Measurements from ENCODE around the gene ALG12.

The ALG12 gene

DNA sequence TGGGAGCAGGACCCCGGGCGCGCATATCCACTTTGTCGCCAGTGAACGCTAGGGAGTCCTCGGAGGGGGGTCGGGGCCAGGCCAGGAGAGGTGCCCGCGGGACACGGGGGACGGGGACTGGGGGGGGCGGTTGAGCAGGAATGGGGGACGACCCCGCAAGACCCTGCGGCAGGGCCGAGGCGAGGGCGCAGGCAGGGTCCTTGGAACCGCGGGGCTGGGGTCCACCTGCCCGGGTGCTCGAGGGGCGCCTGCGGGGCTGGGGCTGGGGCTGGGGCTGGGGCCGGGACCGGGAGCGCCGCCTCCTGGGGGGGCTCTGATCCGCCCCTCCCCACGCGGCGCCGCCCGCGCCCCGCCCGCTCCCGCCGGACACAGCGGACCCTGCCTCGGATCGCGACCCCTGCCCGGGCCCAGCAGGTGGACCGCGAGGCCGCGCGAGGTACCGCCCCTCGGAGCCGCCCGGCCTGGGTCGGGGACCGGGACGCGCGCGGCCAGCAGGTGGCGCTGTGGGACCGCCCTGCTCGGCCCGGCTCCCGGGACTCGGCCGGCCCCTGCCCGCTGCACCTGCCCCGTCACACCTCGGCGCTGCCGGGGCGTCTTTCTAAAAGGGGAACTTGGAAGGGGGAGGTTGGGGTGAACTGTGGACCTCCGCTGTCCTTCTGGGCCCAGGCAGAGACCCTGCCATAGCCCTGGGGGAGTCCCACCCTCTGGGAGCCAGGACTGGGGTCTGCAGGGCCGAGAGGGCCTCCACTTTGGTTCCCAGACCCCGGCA lies 11.2 kb upstream of the ALG12 start:
- DNase-seq, result peak; percentile 11 to 36

GRCh38 chr22:49928555-49929210 lies 10.4 kb upstream of the ALG12 start:
- no peak for DNase-seq

- DNase-seq, result no peak
Measured at GRCh38 chr22:49928185-49928495, 9.9 kb upstream of the ALG12 start.

DNA sequence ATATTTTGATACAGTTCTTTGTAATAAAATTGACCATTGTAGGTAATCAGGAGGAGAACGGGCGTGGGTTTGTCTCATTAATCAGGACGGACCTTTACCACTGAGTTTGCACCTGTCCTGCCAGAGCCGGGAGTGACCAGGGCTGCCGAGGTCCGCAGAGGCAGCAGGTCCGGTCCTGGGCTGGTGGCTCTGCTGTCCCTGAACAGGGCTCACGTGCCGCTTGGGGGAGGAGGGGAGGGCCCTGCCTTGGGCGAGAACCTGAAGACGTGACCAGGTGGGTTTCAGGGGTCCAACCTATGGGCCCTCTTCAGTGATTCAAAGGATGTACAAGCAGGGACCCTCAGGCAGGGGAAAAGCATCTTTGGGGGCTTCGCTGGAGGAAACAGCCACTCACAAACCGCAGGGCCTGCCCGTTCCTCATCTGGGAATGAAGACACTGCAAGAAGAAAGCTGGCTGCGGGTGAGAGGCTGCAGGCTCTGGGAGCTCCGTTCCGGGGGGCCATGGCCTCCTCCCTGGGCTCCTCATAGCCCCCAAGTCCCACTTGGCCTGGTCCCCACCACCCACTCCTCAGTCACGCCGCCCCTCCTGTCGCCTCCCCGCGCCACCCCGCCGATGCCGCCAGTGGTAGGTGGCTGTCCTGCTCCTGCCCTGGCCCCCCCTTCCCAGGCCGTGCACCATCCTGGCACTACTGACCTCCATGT lies 9.4 kb upstream of the ALG12 start:
- no peak for DNase-seq

DNA sequence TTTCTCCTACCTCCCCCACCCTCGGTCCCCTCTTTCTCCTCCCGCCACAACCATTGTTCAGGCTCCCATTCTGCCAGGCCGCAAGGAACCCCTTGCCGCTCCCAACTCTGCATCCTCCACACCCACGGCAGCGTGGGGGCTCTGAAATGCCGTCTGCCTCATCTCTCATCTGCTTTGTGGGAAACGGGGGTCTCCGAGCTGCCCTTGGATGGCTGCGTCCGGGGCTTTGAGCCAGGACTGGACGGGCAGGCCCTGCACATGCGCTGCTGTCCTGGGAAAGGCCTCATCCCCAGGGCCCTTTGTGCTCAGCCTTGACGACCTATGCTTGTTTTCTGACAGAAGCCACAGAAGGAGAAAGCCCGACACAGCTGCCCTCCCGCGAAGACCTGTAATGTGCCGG lies 8.7 kb upstream of the ALG12 start:
- no peak for DNase-seq

DNA sequence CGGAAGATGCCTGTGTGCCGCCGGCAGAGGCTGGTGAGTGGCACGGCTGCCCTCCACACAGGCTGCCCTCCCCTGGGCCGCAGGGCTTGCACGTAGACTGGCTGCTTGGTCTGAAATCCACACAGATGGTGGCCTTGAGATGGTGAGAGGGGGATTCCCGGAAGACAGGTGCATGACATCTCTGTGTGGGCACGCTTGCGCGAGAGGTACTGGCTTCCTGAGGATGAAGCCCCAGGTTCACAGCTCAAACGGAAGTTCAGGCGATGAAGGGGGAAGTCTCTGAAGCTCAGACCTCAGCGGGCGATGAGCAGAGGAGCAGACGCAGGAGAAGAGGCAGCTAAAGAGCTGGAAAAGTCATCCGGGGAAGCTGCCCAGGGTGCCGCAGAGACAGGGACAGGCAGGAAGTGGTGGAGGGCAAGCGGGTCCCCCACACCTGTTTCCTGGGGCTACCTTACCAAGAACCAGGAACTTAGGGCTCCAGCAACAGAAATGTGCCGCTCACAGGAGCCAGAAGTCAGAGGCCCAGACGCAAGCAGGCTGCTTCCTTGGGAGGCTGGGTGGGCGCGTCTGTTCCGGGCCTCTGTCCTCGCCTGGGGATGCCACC lies 7.4 kb upstream of the ALG12 start:
- DNase-seq, result no peak

DNA sequence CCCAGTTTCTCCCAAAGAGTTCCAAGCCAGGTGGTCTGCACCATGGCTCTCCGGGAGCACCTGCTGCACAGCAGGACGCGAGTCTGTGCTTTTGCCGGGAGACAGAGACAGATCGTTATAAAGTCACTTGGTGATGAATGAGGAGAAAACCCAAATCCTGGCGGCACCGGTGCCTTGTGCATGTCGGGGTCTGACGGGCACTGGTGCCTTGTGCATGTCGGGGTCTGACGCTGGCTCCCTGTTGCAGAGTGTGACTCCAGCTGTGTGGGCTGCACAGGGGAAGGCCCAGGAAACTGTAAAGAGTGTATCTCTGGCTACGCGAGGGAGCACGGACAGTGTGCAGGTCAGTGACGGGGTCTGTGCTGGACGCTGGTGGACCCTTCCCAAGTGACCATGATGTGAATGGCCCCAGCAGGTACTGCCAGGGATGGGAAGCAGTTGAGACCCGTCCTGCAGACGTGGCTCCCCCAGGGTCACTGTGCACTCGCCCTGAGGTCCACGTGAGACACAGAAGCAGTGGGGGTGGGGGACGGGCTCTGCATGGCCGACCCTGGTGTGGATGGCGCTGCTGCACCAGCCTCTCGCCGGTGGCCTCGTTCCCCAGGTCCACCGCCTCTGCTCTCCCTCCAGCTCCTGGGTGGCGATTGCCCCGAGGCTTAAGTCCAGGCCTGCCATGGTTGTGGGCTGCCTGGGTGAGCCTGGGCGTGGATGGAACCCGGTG lies 6.0 kb upstream of the ALG12 start:
- DNase-seq, result no peak

- DNase-seq, result no peak
Measured at GRCh38 chr22:49923445-49923844, 5.2 kb upstream of the ALG12 start.

DNA sequence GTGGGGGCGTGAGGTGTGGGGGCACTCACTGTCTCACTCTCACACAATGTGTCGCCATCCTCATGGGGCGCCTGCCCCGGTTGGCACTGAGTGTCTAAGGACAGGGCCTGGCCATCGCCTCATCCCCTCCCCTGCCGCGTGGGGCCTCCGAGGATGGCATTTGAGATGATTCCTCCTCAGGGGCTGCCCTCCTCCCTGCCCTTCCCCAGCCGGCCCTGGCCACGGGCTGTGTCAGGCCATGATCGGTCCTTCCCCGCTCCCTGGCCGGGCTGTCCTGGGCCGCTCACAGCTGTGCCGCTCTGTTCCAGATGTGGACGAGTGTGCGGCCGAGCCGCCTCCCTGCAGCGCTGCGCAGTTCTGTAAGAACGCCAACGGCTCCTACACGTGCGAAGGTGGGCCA lies 4.7 kb upstream of the ALG12 start:
- no peak for DNase-seq

DNA sequence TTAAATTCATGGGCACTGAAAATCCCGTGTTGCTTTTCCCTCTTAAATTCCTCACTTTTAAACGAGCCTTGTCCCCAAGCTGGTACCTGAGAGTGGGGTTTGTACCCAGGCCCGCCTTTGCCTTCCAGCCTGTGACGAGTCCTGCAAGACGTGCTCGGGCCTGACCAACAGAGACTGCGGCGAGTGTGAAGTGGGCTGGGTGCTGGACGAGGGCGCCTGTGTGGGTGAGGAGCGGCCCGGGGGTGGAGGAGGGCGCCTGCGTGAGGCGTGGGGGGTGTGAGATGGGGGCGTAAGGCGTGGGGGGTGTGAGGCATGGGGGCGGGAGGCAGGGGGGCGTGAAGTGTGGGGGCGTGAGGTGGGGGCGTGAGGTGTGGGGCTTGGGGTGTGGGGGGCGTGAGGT lies 4.2 kb upstream of the ALG12 start:
- DNase-seq, result no peak

- no peak for DNase-seq
Measured at GRCh38 chr22:49921508-49922278, 3.5 kb upstream of the ALG12 start.

GRCh38 chr22:49920859-49921258 lies 2.6 kb upstream of the ALG12 start:
- DNase-seq, result no peak

- no peak for DNase-seq
Measured at GRCh38 chr22:49918911-49919881, 958 bp upstream of the ALG12 start.

DNA sequence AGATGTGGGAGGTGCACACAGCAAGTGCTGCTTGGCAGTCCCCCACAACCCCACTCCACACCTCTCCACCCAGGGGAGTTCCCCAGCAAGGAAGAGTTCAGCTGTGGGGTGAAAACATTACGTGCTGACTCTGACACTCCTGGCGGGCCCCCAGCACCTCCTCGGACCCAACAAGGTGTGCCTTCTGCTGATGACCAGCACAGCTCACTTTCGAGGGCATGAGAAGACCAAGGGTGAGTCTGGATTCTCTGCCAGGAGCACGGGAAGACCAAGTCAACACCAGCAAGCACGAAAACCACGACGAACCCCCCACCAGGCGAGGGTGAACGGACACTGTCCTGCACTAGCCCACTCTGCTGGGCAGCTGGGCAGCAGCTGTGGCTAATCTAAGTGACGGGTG lies 1.4 kb downstream of the ALG12 start:
- no peak for DNase-seq

GRCh38 chr22:49915610-49916009 lies 2.6 kb downstream of the ALG12 start:
- DNase-seq, result no peak

DNA sequence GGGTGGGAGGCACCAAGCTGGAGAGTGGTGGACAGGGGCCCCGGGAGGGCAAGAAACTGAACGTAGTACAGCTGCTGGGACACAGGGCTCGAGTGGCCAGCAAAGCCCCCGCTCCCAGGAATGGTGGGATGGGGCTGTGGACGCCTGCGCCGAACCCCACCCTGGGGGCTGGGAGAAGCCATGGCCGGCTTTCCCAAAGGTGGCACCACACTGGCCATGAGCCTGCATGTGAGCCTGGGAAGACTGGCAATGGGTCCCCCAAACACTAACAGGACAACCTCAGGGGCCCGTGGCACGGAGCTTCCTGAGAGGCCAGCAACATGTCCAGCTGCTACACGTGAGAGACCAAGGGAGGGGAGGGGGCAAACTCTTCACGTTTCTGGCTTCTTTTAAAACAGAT lies 4.0 kb downstream of the ALG12 start:
- DNase-seq, result no peak

- no peak for DNase-seq
Measured at GRCh38 chr22:49913446-49913845, 4.8 kb downstream of the ALG12 start.

DNA sequence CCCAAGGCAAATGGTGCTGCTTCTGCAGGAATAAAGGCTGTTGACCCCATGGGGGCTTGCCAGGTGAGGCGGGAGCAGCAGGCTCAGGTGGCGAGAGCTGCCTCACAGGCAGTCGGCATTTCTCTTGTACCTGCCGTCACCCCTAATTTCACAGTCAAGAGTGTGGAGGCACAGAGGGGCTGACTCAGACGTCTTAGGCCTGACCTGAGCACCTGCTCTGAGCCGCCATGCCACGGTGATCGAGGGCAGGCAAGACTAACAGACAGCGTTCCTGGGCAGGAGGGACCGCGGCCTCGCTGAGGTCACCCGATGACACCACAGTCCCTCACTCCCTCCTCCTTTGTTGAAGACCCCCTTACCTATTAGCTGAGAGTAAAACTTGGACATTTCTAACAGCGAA lies 5.2 kb downstream of the ALG12 start:
- DNase-seq, result no peak

DNA sequence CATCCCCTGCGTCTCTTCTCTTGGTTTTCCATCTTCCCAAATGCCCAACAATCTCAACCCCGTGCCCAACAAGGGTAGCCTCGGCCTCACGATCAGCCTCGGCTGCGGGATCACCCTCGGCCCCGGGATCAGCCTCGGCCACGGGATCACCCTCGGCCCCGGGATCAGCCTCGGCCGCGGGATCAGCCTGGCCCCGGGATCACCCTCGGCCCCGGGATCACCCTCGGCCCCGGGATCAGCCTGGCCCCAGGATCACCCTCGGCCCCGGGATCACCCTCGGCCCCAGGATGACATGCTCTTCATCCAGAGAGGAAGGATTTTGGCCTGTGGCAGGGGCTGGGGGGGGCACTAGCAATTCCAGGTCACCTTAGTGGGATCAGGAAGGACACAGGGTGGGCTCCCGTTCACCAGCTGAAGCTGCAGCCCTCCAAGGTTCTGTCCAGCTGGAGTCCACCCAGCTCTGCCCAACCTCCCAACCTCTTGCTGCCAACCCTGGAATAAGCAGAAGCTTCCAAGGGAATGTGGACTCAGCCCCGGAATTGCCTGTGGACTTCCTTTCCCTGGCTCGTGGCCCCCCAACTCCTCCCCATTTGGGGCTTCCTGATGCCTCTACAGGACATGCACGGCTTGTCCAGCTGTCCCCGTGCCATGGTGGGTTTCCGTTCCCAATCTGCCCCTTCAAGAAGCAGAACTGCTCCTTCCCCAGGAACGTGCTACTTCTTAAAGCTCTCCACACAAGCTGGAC lies 6.2 kb downstream of the ALG12 start:
- no peak for DNase-seq

Measured in AML-193 (cell line).